GM18858 (cell line): ENCODE data around the gene HECTD1.
"Not testable (repeated sequence)": the region's sequence is repeated elsewhere in the genome, so short reads cannot be mapped to it uniquely, and the experiment has no call there.

Source experiments
- ATAC-seq: cut with Tn5 transposase; IDR thresholded peaks from one replicate; pipeline ENCODE4 v1.9.1; 2021; ENCODE audit not compliant: unreplicated experiment

Gene HECTD1

GRCh38 chr14:31057035-31057434, 150.6 kb downstream of the HECTD1 start:
- no peak for ATAC-seq

- ATAC-seq: not testable (repeated sequence)
Observed at GRCh38 chr14:31052905-31053586, 154.5 kb downstream of the HECTD1 start.

GRCh38 chr14:31051511-31051910, 156.1 kb downstream of the HECTD1 start:
- no peak for ATAC-seq

DNA sequence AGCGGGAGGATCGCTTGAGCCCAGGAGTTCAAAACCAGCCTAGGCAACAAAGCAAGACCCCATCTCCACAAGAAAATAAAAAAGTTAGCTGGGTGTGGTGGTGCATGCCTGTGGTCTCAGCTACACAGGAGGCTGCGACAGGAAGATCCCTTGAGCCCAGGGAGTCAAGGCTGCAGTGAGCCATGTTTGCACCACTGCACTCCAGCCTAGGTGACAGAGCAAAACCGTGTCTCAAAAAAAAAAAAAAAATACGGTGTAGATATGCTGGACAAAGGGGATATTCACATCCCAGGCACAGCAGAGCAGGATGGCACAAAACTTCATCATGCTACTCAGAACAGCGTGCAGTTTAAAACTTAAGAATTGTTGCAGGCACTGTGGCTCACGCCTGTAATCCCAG, 156.6 kb downstream of the HECTD1 start:
- no peak for ATAC-seq
